ENCODE data around the gene DLGAP3. TPM values are rescaled to one million over a fixed set of nuclear protein-coding genes. Genes with fewer than 3 reads are reported as not detected.

Gene DLGAP3
- total and polyA plus RNA-seq, 4 donors, result 0.05 to 0.19 (median 0.08) TPM

GRCh38 chr1:34915521-34915920 lies 13.9 kb downstream of the DLGAP3 start:
- TF ChIP-seq RAD21 (IDR thresholded peaks at IDR 0.05) (no peak), FOXA1 (IDR thresholded peaks at IDR 0.05) (no peak), YY1 (IDR thresholded peaks at IDR 0.05) (no peak), GABPA (IDR thresholded peaks at IDR 0.05 in 1 of 2, conservative IDR thresholded peaks at IDR 0.05 in 1 of 2) (no peak), FOXA2 (IDR thresholded peaks at IDR 0.05) (no peak), EGR1 (IDR thresholded peaks at IDR 0.05; ENCODE audit: low read depth in 2 of 2) (no peak), NR2F2 (IDR thresholded peaks at IDR 0.05) (no peak), HNF4A (conservative IDR thresholded peaks at IDR 0.05) (no peak), HNF4G (IDR thresholded peaks at IDR 0.05) (no peak), ATF3 (IDR thresholded peaks at IDR 0.05) (no peak), REST (IDR thresholded peaks at IDR 0.05) (no peak), JUND (IDR thresholded peaks at IDR 0.05) (no peak), SP1 (IDR thresholded peaks at IDR 0.05) (no peak)
- TF ChIP-seq, protein P1, sequence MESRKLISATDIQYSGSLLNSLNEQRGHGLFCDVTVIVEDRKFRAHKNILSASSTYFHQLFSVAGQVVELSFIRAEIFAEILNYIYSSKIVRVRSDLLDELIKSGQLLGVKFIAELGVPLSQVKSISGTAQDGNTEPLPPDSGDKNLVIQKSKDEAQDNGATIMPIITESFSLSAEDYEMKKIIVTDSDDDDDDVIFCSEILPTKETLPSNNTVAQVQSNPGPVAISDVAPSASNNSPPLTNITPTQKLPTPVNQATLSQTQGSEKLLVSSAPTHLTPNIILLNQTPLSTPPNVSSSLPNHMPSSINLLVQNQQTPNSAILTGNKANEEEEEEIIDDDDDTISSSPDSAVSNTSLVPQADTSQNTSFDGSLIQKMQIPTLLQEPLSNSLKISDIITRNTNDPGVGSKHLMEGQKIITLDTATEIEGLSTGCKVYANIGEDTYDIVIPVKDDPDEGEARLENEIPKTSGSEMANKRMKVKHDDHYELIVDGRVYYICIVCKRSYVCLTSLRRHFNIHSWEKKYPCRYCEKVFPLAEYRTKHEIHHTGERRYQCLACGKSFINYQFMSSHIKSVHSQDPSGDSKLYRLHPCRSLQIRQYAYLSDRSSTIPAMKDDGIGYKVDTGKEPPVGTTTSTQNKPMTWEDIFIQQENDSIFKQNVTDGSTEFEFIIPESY (IDR thresholded peaks at IDR 0.05), result no peak
- TF ChIP-seq, protein P2, sequence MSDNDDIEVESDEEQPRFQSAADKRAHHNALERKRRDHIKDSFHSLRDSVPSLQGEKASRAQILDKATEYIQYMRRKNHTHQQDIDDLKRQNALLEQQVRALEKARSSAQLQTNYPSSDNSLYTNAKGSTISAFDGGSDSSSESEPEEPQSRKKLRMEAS (IDR thresholded peaks at IDR 0.05), result no peak
- TF ChIP-seq, protein P3, sequence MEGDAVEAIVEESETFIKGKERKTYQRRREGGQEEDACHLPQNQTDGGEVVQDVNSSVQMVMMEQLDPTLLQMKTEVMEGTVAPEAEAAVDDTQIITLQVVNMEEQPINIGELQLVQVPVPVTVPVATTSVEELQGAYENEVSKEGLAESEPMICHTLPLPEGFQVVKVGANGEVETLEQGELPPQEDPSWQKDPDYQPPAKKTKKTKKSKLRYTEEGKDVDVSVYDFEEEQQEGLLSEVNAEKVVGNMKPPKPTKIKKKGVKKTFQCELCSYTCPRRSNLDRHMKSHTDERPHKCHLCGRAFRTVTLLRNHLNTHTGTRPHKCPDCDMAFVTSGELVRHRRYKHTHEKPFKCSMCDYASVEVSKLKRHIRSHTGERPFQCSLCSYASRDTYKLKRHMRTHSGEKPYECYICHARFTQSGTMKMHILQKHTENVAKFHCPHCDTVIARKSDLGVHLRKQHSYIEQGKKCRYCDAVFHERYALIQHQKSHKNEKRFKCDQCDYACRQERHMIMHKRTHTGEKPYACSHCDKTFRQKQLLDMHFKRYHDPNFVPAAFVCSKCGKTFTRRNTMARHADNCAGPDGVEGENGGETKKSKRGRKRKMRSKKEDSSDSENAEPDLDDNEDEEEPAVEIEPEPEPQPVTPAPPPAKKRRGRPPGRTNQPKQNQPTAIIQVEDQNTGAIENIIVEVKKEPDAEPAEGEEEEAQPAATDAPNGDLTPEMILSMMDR (IDR thresholded peaks at IDR 0.05; ENCODE audit: low read depth, low read length, missing input control), result no peak
- H3K4me3 ChIP-seq (ENCODE audit: low read depth in 1 of 3, low read length in 3 of 3), result no peak overlapping the region

GRCh38 chr1:34914958-34915357 lies 14.5 kb downstream of the DLGAP3 start:
- no peak for TF ChIP-seq NR2F2 (IDR thresholded peaks at IDR 0.05)
- no peak for TF ChIP-seq FOXA2 (IDR thresholded peaks at IDR 0.05)
- no peak for TF ChIP-seq EGR1 (IDR thresholded peaks at IDR 0.05; ENCODE audit: low read depth in 2 of 2)
- Histone ChIP-seq H3K36me3 (ENCODE audit: control insufficient read depth in 4 of 4, insufficient read depth in 3 of 4, low read depth in 1 of 4, low read length in 3 of 4) (no peaks in the 10 kb centered on the region), H3K27ac (ENCODE audit: low read depth in 1 of 2, low read length in 2 of 2) (no peak overlapping the region), H3K9ac (ENCODE audit: low read depth in 1 of 2, low read length in 2 of 2) (no peak overlapping the region), H3K9me3 (ENCODE audit: control insufficient read depth in 4 of 4, low read length in 3 of 4) (no peaks in the 10 kb centered on the region), H3K4me3 (ENCODE audit: low read depth in 1 of 3, low read length in 3 of 3) (no peak overlapping the region), H3K27me3 (ENCODE audit: control insufficient read depth in 4 of 4, insufficient read depth in 4 of 4, low read length in 3 of 4) (peaks cover 0 to 3% (median 2%) of the 10 kb centered on the region in 4 donors), H3K4me1 (ENCODE audit: control insufficient read depth in 4 of 4, insufficient read depth in 4 of 4, low read length in 3 of 4) (no peaks in the 10 kb centered on the region)
- DNase-seq (ENCODE audit: low spot score), result no peak
- 90% methylated on average over 2 of the region's 2 CpGs for WGBS

More at GRCh38 chr1:34915521-34915920, 13.9 kb downstream of the DLGAP3 start:
- no peaks in the 10 kb centered on the region for H3K36me3 ChIP-seq (ENCODE audit: control insufficient read depth in 4 of 4, insufficient read depth in 3 of 4, low read depth in 1 of 4, low read length in 3 of 4)
- 35% methylated on average over 5 of the region's 5 CpGs for WGBS
- no peak overlapping the region for H3K9ac ChIP-seq (ENCODE audit: low read depth in 1 of 2, low read length in 2 of 2)
- H3K9me3 ChIP-seq (ENCODE audit: control insufficient read depth in 4 of 4, low read length in 3 of 4), result no peaks in the 10 kb centered on the region
- peaks cover 0 to 3% (median 2%) of the 10 kb centered on the region in 4 donors for H3K27me3 ChIP-seq (ENCODE audit: control insufficient read depth in 4 of 4, insufficient read depth in 4 of 4, low read length in 3 of 4)
- H3K27ac ChIP-seq (ENCODE audit: low read depth in 1 of 2, low read length in 2 of 2), result no peak overlapping the region
- H3K4me1 ChIP-seq (ENCODE audit: control insufficient read depth in 4 of 4, insufficient read depth in 4 of 4, low read length in 3 of 4), result no peaks in the 10 kb centered on the region
- DNase-seq (ENCODE audit: low spot score), result peak; percentile 6

Data from liver (tissue), 9 donors.